ENCODE data around the gene MADCAM1.
"Not testable (repeated sequence)": the region's sequence is repeated elsewhere in the genome, so short reads cannot be mapped to it uniquely, and the experiment has no call there.

MADCAM1 gene

GRCh38 chr19:465056-465816 lies 31.1 kb upstream of the MADCAM1 start:
- no peak for DNase-seq (ENCODE audit: low read depth)

- DNase-seq (ENCODE audit: low read depth), result no peak
Measured at GRCh38 chr19:467554-467953, 28.7 kb upstream of the MADCAM1 start.

- no peak for DNase-seq (ENCODE audit: low read depth)
Measured at GRCh38 chr19:468587-469256, 27.6 kb upstream of the MADCAM1 start.

GRCh38 chr19:469833-470232 lies 26.5 kb upstream of the MADCAM1 start:
- DNase-seq (ENCODE audit: low read depth), result no peak

GRCh38 chr19:470701-471100 lies 25.6 kb upstream of the MADCAM1 start:
- DNase-seq (ENCODE audit: low read depth), result no peak

- DNase-seq (ENCODE audit: low read depth), result no peak
Measured at GRCh38 chr19:472005-472858, 24.1 kb upstream of the MADCAM1 start.

- DNase-seq (ENCODE audit: low read depth), result no peak
Measured at GRCh38 chr19:474126-475078, 21.9 kb upstream of the MADCAM1 start.

GRCh38 chr19:475360-475759 lies 20.9 kb upstream of the MADCAM1 start:
- DNase-seq (ENCODE audit: low read depth), result no peak

GRCh38 chr19:478236-478903 lies 17.9 kb upstream of the MADCAM1 start:
- DNase-seq (ENCODE audit: low read depth), result no peak

GRCh38 chr19:478976-479375 lies 17.3 kb upstream of the MADCAM1 start:
- DNase-seq (ENCODE audit: low read depth), result no peak

- no peak for DNase-seq (ENCODE audit: low read depth)
Measured at GRCh38 chr19:480016-480855, 16.1 kb upstream of the MADCAM1 start.

- not testable (repeated sequence) for DNase-seq (ENCODE audit: low read depth)
Measured at GRCh38 chr19:481100-481499, 15.2 kb upstream of the MADCAM1 start.

GRCh38 chr19:482186-483041 lies 13.9 kb upstream of the MADCAM1 start:
- no peak for DNase-seq (ENCODE audit: low read depth)

GRCh38 chr19:483332-484072 lies 12.8 kb upstream of the MADCAM1 start:
- no peak for DNase-seq (ENCODE audit: low read depth)

- DNase-seq (ENCODE audit: low read depth), result no peak
Measured at GRCh38 chr19:484494-484893, 11.8 kb upstream of the MADCAM1 start.

- no peak for DNase-seq (ENCODE audit: low read depth)
Measured at GRCh38 chr19:485077-485476, 11.2 kb upstream of the MADCAM1 start.

- DNase-seq (ENCODE audit: low read depth), result no peak
Measured at GRCh38 chr19:485583-486236, 10.6 kb upstream of the MADCAM1 start.

All from non-pigmented ciliary epithelial cell (primary cell).